HUES64 (cell line): ENCODE results near the gene HIVEP3.

Experiments
- H3K27ac ChIP-seq: 2 replicates; pipeline ENCODE4 v1.7.0; 2013; ENCODE audit warnings: low read depth, low read length, inconsistent platforms
- H3K27me3 ChIP-seq: 2 replicates; pipeline ENCODE4 v1.6.1; 2013; ENCODE audit warnings: mild to moderate bottlenecking, low read length; ENCODE audit not compliant: insufficient read depth
- H3K36me3 ChIP-seq: 2 replicates; pipeline ENCODE4 v1.6.1; 2013; ENCODE audit warnings: mild to moderate bottlenecking, low read length; ENCODE audit not compliant: insufficient read depth
- H3K4me1 ChIP-seq: 2 replicates; pipeline ENCODE4 v1.6.1; 2013; ENCODE audit warnings: mild to moderate bottlenecking, low read length, moderate library complexity; ENCODE audit not compliant: insufficient read depth
- H3K4me3 ChIP-seq: 2 replicates; pipeline ENCODE4 v1.5.1; 2013; ENCODE audit warnings: mild to moderate bottlenecking, low read length, moderate library complexity
- H3K9ac ChIP-seq: 2 replicates; pipeline ENCODE4 v1.6.1; 2013; ENCODE audit warnings: mild to moderate bottlenecking, low read depth, low read length
- H3K9me3 ChIP-seq: 2 replicates; pipeline ENCODE4 v1.6.1; 2013; ENCODE audit warnings: low read depth, low read length; ENCODE audit not compliant: insufficient read depth
- WGBS: fragments of 150-250, 120-280 bp; methylation state at CpG from one replicate; pipeline ENCODE4 v1.1.7; 2013; ENCODE audit warnings: missing lambda C conversion rate; 5-methylcytosine and 5-hydroxymethylcytosine counted together

The HIVEP3 gene

DNA sequence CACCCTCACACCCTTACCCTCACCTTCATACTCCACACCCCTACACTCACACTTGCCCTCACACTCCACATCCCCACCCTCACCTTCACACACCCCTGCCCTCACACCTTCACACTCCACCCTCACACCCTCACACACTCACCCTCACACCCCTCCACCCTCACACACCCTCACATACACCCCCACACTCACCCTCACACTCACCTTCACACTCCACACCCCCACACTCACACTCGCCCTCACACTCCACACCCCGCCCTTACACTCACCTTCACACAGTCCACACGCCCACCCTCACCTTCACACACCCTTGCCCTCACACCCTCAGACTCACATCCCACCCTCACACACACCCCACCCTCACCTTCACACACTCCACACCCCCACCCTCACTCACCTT is 390.6 kb downstream of the HIVEP3 start:
- H3K4me3 ChIP-seq = no peak overlapping the region
- H3K4me1 ChIP-seq = no peaks in the 10 kb centered on the region
- H3K9me3 ChIP-seq = no peaks in the 10 kb centered on the region
- no peaks in the 10 kb centered on the region for H3K27me3 ChIP-seq
- no peaks in the 10 kb centered on the region for H3K36me3 ChIP-seq
- no peak overlapping the region for H3K9ac ChIP-seq
- H3K27ac ChIP-seq = no peak overlapping the region
- WGBS = 94% methylated on average over 3 of the region's 3 CpGs

DNA sequence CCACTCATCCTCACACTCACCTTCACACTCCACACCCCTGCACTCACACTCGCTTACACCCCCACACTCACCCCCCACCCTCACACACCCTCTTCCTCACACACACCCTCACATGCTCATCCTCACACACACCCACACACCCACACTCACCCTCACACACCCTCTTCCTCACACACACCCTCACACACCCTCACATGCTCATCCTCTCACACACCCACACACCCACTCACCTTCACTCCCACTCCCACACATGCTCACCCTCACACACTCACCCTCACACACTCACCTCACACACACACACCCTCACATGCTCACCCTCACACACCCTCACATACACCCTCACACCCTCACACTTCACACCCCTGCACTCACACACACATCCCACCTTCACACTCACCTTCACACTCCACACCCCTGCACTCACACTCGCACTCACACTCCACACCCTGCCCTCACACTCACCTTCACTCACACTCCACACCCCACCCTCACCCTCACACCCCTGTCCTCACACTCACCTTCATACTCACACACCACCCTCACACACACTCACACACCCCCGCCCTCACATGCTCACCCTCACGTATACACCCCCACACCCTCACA is 391.7 kb downstream of the HIVEP3 start:
- Histone ChIP-seq H3K4me3 (no peak overlapping the region), H3K9me3 (no peaks in the 10 kb centered on the region), H3K4me1 (no peaks in the 10 kb centered on the region), H3K27me3 (no peaks in the 10 kb centered on the region), H3K27ac (no peak overlapping the region), H3K9ac (no peak overlapping the region), H3K36me3 (no peaks in the 10 kb centered on the region)
- 91% methylated on average over 4 of the region's 4 CpGs for WGBS

DNA sequence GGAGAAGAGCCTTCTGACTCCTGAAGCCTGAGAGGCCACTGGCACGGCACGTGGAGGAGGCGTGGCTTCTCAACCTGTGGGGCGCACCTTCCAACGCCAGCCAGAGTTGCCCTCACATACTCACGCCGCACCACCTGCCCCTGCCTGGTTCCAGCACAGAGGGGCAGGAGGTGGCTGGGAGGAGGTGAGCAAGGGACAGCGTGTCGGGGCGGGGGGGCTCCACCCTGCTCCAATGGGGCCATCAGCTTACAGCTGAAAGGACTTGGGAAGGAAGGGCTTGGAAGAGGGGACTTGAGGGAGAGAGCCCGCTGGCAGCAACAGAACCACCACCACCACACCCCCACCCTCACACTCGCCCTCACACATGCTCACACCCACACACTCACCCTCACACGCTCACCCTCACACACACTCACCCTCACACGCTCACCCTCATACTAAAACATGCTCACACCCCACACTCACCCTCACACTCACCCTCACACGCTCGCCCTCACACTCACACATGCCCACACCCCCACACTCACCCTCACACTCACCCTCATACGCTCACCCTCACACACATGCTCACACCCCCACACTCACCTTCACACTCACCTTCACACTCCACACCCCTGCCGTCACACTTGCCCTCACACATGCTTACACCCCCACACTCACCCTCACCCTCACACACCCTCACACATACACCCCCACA is 392.7 kb downstream of the HIVEP3 start:
- 87% methylated on average over 18 of the region's 18 CpGs for WGBS
- no peak overlapping the region for H3K4me3 ChIP-seq
- no peaks in the 10 kb centered on the region for H3K27me3 ChIP-seq
- H3K36me3 ChIP-seq = no peaks in the 10 kb centered on the region
- H3K9me3 ChIP-seq = no peaks in the 10 kb centered on the region
- H3K27ac ChIP-seq = no peak overlapping the region
- no peak overlapping the region for H3K9ac ChIP-seq
- no peaks in the 10 kb centered on the region for H3K4me1 ChIP-seq

DNA sequence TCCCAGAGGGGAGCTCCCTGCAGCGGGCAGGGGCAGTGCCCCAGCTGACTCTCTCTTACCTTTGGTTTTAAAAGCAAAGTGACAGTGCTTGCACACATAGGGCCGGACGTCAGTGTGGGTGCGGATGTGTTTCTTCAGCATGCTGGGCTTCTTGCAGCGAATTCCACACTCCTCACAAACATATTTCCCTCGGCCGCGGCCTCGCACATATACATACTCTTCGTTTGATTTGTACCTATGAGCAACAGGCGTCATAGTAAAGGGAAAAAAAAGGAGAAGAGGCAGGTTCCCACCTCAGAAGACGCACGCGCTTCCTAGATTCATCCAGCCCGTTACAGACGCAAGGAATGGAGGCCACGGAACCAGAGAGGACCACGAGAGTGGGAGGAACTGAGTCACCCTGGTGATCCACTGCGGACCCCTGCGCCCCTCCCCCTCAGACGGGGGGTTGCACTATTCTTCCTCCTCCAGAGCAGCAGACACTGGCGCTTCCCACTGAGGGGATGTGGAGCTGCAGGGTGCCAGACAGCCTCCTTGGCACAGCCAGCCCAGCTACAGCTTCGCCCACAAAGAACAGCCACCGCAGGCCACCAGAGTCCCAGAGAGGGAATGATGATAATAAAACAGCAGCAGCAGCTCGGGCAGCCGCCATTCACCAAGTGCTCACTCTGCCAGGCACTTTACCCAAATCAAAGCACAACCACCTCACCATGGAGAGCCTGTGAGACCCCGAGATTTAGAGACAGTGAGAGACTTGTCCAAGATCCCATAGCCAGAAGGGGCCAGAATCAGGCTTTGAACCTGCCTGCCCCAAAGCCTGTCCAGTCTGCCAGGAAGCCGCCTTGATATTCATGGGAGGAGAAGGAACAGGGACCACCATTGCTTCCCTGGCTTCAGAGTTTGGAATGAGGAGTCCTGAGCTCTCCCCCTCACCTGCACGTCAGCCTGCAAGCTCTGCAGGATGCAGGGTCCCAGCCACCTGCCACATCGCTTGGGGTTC is 393.7 kb downstream of the HIVEP3 start:
- Histone ChIP-seq H3K36me3 (no peaks in the 10 kb centered on the region), H3K27me3 (no peaks in the 10 kb centered on the region), H3K9me3 (no peaks in the 10 kb centered on the region), H3K9ac (no peak overlapping the region), H3K4me1 (no peaks in the 10 kb centered on the region), H3K27ac (no peak overlapping the region), H3K4me3 (no peak overlapping the region)
- 88% methylated on average over 30 of the region's 30 CpGs for WGBS

DNA sequence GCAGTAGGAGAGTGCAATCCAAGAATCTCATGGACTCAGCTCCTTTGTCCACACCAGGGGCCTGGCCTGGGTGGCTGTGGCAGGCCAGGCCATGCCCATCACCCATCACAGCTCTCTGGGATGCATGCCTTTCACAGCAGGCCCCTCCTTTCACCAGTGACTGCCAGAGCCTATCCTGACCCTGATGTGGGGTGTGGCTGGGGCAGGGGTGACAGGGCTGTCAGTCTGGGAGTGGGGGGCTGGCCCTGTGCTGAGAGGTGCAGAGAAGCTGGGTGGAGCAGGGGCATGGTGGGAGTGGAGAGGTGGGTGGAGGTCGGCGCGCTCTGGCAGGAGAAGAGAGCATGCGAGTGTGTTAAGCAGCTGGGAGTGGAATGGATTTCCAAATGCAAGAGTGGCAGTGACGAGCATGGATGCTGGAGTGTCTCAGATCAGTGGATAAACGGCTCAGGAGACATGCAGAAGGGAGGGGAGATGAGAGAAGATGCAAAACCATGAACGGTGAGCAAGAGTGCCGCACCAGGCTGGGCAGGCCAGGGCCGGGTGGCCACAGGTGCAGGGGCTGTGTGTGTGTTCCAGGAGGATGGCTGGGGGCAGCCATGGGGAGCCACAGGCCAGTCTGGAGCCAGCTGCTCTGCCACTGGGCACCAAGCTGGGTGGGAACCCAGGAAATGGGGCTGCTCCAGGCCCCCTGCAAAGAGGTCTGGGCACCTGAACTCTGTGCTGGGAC is 394.6 kb downstream of the HIVEP3 start:
- H3K27me3 ChIP-seq = no peaks in the 10 kb centered on the region
- no peak overlapping the region for H3K9ac ChIP-seq
- H3K4me3 ChIP-seq = no peak overlapping the region
- H3K27ac ChIP-seq = no peak overlapping the region
- H3K9me3 ChIP-seq = no peaks in the 10 kb centered on the region
- 89% methylated on average over 9 of the region's 9 CpGs for WGBS
- H3K4me1 ChIP-seq = no peaks in the 10 kb centered on the region
- no peaks in the 10 kb centered on the region for H3K36me3 ChIP-seq

DNA sequence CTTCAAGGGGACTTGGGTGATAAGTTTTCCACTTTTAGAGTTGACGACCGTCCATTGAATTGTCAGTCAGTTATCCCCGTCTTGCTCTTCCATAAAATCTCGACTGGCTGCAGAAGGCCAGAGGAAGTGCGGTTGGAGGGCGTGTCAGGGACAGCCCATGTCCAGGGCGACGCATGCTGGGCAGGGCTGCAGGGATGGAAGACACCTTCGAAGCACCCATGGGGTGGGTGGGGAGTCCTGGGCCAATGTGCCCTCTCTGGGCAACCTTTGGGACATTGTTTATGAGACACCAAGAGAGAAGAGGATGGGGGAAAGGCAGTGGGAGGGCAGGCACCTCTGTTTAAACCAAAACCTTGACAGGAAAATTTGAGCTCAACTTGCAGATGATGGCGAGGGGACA is 395.7 kb downstream of the HIVEP3 start:
- Histone ChIP-seq H3K27ac (no peak overlapping the region), H3K4me1 (no peaks in the 10 kb centered on the region), H3K9ac (no peak overlapping the region), H3K27me3 (no peaks in the 10 kb centered on the region), H3K4me3 (no peak overlapping the region), H3K36me3 (no peaks in the 10 kb centered on the region), H3K9me3 (no peaks in the 10 kb centered on the region)
- 84% methylated on average over 10 of the region's 10 CpGs for WGBS

DNA sequence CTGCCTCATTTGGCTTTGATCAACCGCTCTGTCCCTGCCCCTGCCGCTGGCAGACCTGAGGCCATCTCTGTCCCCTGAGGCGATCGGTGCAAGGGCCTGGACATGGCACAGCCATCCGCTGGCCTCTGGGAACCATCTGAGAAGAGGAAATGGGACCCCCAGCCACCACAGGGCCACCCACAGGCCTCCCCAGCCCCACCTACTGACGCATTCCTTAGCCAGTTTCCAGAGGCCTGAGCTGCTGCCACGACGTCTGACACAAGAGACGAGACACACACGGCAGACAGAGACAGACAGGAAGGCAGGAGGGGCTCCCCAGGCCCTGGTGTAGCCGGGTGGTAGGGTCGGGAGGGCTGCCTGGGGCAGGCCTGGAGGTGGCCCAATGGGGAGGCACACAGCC is 397.0 kb downstream of the HIVEP3 start:
- no peaks in the 10 kb centered on the region for H3K27me3 ChIP-seq
- H3K9ac ChIP-seq = no peak overlapping the region
- WGBS = 67% methylated on average over 12 of the region's 12 CpGs
- H3K27ac ChIP-seq = no peak overlapping the region
- H3K4me1 ChIP-seq = no peaks in the 10 kb centered on the region
- H3K36me3 ChIP-seq = no peaks in the 10 kb centered on the region
- H3K9me3 ChIP-seq = no peaks in the 10 kb centered on the region
- no peak overlapping the region for H3K4me3 ChIP-seq

DNA sequence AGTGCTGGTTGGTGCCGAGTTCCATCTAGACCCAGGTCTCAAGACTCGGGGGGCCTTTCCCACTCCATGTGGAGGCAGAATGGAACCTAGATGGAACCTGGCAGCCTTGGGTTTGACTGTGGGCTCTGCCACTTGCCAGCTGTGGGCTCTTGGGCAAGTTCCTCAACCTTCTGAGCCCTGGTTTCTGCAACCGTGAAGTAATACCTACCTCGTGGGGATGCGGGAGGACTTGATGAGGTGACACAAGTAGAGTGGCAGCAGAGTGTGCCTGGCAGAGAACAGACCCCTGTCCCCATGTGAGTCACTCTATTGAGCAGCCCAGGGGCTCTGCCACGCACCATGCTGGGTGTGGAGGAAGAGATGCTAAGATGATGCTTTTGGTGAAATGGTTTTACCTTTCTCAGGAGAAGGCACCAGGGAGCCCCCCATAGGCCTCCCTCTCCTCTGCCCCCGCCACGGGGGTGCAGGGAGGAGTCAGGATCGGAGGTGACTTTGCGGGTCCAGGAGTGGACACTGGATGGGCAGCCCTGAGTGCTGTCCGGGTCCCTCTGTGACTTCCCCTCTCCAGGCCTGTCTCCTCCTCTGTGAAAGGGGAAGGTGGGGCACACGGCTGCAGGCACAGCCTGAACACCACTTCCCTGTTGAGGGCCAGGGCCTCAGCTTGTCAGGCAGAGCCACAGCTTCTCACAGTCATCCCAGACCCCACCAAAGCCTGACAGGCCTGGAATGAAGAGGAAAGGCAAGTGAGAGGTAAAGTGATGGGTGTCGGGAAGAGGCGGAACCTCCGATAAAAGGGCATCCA is 397.6 kb downstream of the HIVEP3 start:
- Histone ChIP-seq H3K4me1 (no peaks in the 10 kb centered on the region), H3K27ac (no peak overlapping the region), H3K4me3 (no peak overlapping the region), H3K9ac (no peak overlapping the region), H3K9me3 (no peaks in the 10 kb centered on the region), H3K36me3 (no peaks in the 10 kb centered on the region), H3K27me3 (peaks cover 4% of the 10 kb centered on the region; the same call in 1 of the 2 replicates)
- 85% methylated on average over 14 of the region's 15 CpGs for WGBS

DNA sequence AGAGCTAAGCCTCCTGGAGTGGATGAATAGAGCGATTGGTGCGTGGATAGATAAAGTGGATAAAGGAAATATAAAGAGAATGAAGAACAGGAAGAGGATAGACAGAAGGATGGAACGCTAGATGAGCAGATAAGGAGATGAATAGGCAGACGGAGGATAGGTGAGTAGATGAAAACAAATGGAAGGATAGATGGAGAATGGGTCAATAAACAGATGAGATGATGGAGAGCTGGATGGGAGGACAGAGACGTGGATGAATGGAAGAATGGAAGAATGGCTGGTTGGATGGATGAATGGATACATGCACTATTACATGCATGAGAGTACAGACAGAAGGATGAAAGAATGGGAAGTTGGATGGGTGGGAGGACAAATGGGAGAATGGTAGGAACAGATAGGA is 399.1 kb downstream of the HIVEP3 start:
- no peak overlapping the region for H3K27ac ChIP-seq
- H3K9me3 ChIP-seq = no peaks in the 10 kb centered on the region
- peaks cover 4% of the 10 kb centered on the region; the same call in 1 of the 2 replicates for H3K27me3 ChIP-seq
- no peak overlapping the region for H3K4me3 ChIP-seq
- no peaks in the 10 kb centered on the region for H3K36me3 ChIP-seq
- no peak overlapping the region for H3K9ac ChIP-seq
- peaks cover 7% of the 10 kb centered on the region for H3K4me1 ChIP-seq
- WGBS = 91% methylated on average over 5 of the region's 5 CpGs

DNA sequence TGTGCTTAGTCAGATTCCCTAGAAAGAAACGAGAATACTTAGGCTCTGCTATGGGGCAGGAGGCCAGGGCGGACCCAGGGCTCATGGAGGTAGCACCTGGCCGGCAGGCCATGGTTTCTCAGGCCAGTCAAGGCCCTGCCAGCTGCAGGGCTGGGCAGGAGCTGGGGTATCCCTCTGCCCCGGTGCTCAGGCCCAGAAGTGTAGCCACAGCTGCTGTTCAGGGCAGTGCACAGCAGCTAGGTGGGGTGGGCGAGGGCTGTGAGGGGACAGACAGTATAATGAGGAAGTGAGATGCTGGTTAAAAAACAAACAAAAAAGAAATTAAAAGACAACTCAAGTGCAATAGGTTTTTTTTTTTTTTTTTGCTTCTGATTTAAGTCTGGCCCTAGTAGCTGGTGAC is 400.3 kb downstream of the HIVEP3 start:
- Histone ChIP-seq H3K27me3 (peaks cover 4% of the 10 kb centered on the region; the same call in 1 of the 2 replicates), H3K36me3 (no peaks in the 10 kb centered on the region), H3K9me3 (no peaks in the 10 kb centered on the region), H3K4me3 (no peak overlapping the region), H3K9ac (no peak overlapping the region), H3K4me1 (peaks cover 7% of the 10 kb centered on the region), H3K27ac (no peak overlapping the region)
- WGBS = 94% methylated on average over 5 of the region's 5 CpGs
